ENCODE data around the gene KRT84.

DNA sequence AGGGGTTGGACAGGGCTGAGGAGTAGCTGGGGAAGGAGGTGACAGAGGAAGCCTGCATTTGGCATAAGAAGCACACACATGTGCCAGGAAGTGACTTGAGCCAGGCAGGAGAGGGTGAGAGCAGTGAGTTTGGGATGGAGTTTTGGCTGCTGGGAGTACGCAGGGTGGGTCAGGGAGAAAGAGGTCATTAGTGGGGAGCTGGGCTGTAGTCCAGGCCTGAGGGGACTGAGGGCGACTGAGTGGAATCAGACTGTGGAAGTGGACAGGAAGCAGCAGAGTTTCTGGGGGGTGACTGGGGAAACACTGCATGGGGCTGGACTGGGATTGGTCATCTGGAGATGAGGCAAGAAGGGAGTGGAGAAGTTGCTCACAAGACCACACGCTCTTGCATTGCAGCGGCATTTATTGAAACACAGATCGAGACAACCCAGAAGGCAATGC, 25.8 kb downstream of the KRT84 start:
- TF ChIP-seq, protein P1, sequence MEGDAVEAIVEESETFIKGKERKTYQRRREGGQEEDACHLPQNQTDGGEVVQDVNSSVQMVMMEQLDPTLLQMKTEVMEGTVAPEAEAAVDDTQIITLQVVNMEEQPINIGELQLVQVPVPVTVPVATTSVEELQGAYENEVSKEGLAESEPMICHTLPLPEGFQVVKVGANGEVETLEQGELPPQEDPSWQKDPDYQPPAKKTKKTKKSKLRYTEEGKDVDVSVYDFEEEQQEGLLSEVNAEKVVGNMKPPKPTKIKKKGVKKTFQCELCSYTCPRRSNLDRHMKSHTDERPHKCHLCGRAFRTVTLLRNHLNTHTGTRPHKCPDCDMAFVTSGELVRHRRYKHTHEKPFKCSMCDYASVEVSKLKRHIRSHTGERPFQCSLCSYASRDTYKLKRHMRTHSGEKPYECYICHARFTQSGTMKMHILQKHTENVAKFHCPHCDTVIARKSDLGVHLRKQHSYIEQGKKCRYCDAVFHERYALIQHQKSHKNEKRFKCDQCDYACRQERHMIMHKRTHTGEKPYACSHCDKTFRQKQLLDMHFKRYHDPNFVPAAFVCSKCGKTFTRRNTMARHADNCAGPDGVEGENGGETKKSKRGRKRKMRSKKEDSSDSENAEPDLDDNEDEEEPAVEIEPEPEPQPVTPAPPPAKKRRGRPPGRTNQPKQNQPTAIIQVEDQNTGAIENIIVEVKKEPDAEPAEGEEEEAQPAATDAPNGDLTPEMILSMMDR (conservative IDR thresholded peaks at IDR 0.05; ENCODE audit: low read length), result no peak
- TF ChIP-seq EZH2phosphoT487 (IDR thresholded peaks at IDR 0.05; ENCODE audit: borderline replicate concordance), result no peak
